Activated T-helper 1 cell treated with anti-CD3 and anti-CD28 coated beads, Interleukin-12 subunit alpha, Interleukin-12 subunit beta, Interleukin-2, Interleukin-4 antibody, amounts not matched to agents 30 ng/mL and 10 ng/mL and 1 ng/mL, durations not matched to agents 14 hours and 24 hours and 36 hours (primary cell): ENCODE results near the gene SH3RF2. TPM values are rescaled to one million over a fixed set of nuclear protein-coding genes. Genes with fewer than 3 reads are reported as not detected.

Experiments used
- DNase-seq: peaks from one replicate; pipeline ENCODE4 v3.0.0; 2021; ENCODE audit warnings: low spot score
- H3K27ac Mint-ChIP-seq: one replicate; pipeline ENCODE4 v1.8.0; 2021; ENCODE audit warnings: mild to moderate bottlenecking, mixed read lengths
- H3K27me3 Mint-ChIP-seq: one replicate; pipeline ENCODE4 v1.8.0; 2022; ENCODE audit warnings: mild to moderate bottlenecking, moderate library complexity, mixed read lengths; ENCODE audit not compliant: insufficient read depth
- H3K36me3 Mint-ChIP-seq: one replicate; pipeline ENCODE4 v1.8.0; 2021; ENCODE audit warnings: low read depth, mixed read lengths
- H3K4me1 Mint-ChIP-seq: one replicate; pipeline ENCODE4 v1.8.0; 2021; ENCODE audit warnings: low read depth, mixed read lengths
- H3K4me3 Mint-ChIP-seq: one replicate; pipeline ENCODE4 v1.8.0; 2021; ENCODE audit warnings: mild to moderate bottlenecking, moderate library complexity, mixed read lengths
- H3K9me3 Mint-ChIP-seq: one replicate; pipeline ENCODE4 v1.8.0; 2021; ENCODE audit warnings: mixed read lengths
- intact Hi-C: fragments of 100-400 bp; cut with micrococcal nuclease; formaldehyde crosslinking; loops from one replicate; pipeline ENCODE4 v1.15.1; 2024
- total RNA-seq: library from RNA; stranded (reverse); gene quantifications from 2 replicates; pipeline ENCODE4 v1.2.3, GENCODE V29; 2022

Gene SH3RF2
- total RNA-seq, 1 donor from 2014 or later = 0.18 TPM

DNA sequence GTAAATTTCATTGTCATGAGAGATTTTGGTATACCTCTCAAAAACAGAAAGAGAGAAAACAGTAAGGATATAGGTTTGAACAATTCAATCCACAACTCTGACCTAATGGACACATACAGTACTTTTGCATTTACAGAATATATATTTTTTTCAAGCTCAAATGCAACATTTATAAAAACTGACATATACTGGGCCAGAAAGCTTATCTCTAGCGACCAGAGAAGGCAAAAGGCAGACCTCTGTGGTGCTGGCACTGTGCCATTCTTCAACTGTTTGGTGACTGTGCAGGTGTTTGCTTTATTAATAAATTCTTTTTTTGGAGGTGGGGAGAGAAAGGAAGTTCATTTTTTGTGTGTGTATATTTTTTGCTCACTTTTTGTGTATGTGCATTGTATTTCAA lies 175.0 kb downstream of the SH3RF2 start:
- no peak for DNase-seq
- no peaks in the 10 kb centered on the region for H3K9me3 Mint-ChIP-seq
- no peaks in the 10 kb centered on the region for H3K4me1 Mint-ChIP-seq
- H3K4me3 Mint-ChIP-seq = no peak overlapping the region
- H3K27me3 Mint-ChIP-seq = no peaks in the 10 kb centered on the region
- H3K36me3 Mint-ChIP-seq = peaks cover 16% of the 10 kb centered on the region
- no peak overlapping the region for H3K27ac Mint-ChIP-seq
- intact Hi-C loops = no loop called here

DNA sequence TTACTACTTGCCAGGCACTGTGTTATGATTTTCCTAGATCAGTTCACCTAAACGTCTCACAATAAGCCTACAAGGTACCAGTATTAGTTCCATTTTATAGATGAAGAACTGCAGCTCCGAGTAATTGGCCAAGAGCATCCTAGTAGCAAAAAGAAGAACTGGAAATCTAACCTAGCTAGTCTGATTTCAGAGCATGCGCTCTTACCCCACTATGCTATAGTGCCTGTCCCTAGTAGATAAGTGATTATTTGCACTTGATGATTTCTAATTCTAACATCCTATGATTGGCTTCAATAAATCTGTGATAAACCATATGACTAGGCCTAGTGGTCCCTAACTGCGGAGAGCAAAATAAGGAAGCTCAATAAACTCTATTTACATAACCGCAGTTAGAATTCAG lies 176.1 kb downstream of the SH3RF2 start:
- peaks cover 19% of the 10 kb centered on the region for H3K36me3 Mint-ChIP-seq
- no peak overlapping the region for H3K27ac Mint-ChIP-seq
- no peak overlapping the region for H3K4me3 Mint-ChIP-seq
- H3K9me3 Mint-ChIP-seq = no peaks in the 10 kb centered on the region
- no peaks in the 10 kb centered on the region for H3K4me1 Mint-ChIP-seq
- H3K27me3 Mint-ChIP-seq = no peaks in the 10 kb centered on the region
- no peak for DNase-seq
- intact Hi-C loops = no loop called here

Other genes starting within 250 kb of the SH3RF2 start
- gene PRELID2, start 101.2 kb upstream of the SH3RF2 start, total RNA-seq = 1.5 and 2.1 TPM in 2 replicates
- not detected in 2 replicates for gene GRXCR2, start 63.6 kb upstream of the SH3RF2 start, total RNA-seq
- gene PLAC8L1, start 169.0 kb downstream of the SH3RF2 start, total RNA-seq = 0.37 and 0.99 TPM in 2 replicates
- 134 and 144 TPM in 2 replicates for gene LARS1, start 246.1 kb downstream of the SH3RF2 start, total RNA-seq